IPS DF 6.9 (cell line): Measurements from ENCODE around the gene NUFIP1.
A peak's percentile ranks its signal among the peaks of the same experiment; 100 is the strongest.

Experiments used
- DNase-seq: peaks from one replicate; pipeline ENCODE4 v3.0.0-alpha.2; 2013; ENCODE audit warnings: low read depth, low spot score
- H3K27ac ChIP-seq: one replicate; pipeline ENCODE4 v1.5.1; 2013; ENCODE audit warnings: low read length, control low read depth
- H3K27me3 ChIP-seq: 2 replicates; pipeline ENCODE4 v1.6.1; 2013; ENCODE audit warnings: mild to moderate bottlenecking, low read length; ENCODE audit not compliant: control insufficient read depth, insufficient read depth
- H3K36me3 ChIP-seq: 2 replicates; pipeline ENCODE4 v1.6.1; 2013; ENCODE audit warnings: low read length; ENCODE audit not compliant: control insufficient read depth, insufficient read depth
- H3K4me1 ChIP-seq: 2 replicates; pipeline ENCODE4 v1.6.1; 2013; ENCODE audit warnings: low read length; ENCODE audit not compliant: control insufficient read depth, insufficient read depth
- H3K4me3 ChIP-seq: 2 replicates; pipeline ENCODE4 v1.5.1; 2013; ENCODE audit warnings: mild to moderate bottlenecking, low read length
- H3K9me3 ChIP-seq: 2 replicates; pipeline ENCODE4 v1.6.1; 2013; ENCODE audit warnings: low read length, inconsistent platforms; ENCODE audit not compliant: control insufficient read depth, insufficient read depth
- WGBS: extraction: QIAGEN DNeasy Blood & Tissue Kit; methylation state at CpG from one replicate; pipeline ENCODE4 v1.1.7; 2013; ENCODE audit warnings: mixed read lengths, missing lambda C conversion rate; ENCODE audit not compliant: insufficient read length, insufficient coverage; 5-methylcytosine and 5-hydroxymethylcytosine counted together

The NUFIP1 gene

DNA sequence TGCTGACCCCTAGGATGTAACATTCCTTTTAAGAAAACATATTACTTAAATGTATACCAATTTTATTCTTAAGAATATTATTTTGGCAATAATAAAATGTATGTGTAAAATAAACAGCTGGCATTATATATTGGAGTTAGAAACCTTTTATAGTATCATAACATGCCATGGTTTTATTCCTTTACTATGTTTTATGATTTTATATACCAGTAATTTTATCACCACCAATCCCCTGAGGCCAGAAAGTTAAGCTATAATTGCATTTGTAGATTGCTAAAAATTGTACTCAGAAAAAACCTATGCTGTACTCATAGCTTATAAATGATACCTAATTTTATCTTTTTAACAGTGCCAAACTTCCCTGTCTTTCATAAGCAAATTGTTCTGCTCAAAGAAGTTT, 18.0 kb upstream of the NUFIP1 start:
- no peak for DNase-seq
- Histone ChIP-seq H3K36me3 (no peaks in the 10 kb centered on the region; the same call in 1 of the 2 replicates), H3K27ac (no peak overlapping the region), H3K27me3 (no peaks in the 10 kb centered on the region), H3K4me3 (no peak overlapping the region), H3K4me1 (no peaks in the 10 kb centered on the region), H3K9me3 (no peaks in the 10 kb centered on the region)

DNA sequence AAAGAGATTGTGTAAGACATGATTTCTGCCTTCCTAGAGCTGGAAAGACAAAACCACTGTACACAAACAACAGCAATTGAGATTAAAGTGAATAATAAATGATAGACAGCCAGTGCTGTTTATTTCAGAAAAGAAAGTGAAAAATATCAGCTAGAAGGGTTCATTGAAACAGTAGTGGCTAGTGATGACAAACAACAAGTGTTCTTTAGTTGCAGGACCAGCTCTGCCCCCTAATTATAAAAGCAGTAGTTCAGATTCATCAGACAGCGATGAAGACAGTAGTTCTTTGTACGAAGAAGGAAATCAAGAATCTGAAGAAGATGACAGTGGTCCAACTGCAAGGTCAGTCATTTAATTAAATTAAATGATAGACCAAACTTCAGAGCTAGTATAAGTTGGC, 14.8 kb upstream of the NUFIP1 start:
- Histone ChIP-seq H3K27ac (no peak overlapping the region), H3K9me3 (no peaks in the 10 kb centered on the region), H3K27me3 (no peaks in the 10 kb centered on the region), H3K36me3 (no peaks in the 10 kb centered on the region; the same call in 1 of the 2 replicates), H3K4me1 (no peaks in the 10 kb centered on the region), H3K4me3 (no peak overlapping the region)
- no peak for DNase-seq
- WGBS = no CpG with 5 or more reads among the region's 2 CpGs

DNA sequence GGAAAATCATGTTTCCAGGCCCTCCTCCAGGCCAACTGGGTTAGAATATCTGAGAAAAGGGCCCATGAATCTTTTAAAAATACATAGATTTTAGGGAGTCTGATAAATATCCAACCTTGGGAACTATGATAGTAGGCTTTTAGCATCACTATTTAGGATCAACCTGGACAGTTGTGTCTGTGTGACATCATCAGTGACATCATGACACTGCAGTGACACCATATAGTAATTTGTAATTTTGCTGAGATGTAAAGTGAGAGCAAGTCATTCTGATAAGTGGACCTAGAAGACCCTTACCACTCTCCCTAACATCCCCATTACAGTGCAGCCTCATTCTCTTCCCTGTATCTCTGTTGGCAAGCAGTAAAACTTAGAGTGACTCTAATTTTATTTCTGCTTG, 14.1 kb upstream of the NUFIP1 start:
- no peaks in the 10 kb centered on the region; the same call in 1 of the 2 replicates for H3K36me3 ChIP-seq
- H3K4me3 ChIP-seq = no peak overlapping the region
- H3K27ac ChIP-seq = no peak overlapping the region
- H3K9me3 ChIP-seq = no peaks in the 10 kb centered on the region
- no peak for DNase-seq
- H3K27me3 ChIP-seq = no peaks in the 10 kb centered on the region
- H3K4me1 ChIP-seq = no peaks in the 10 kb centered on the region

DNA sequence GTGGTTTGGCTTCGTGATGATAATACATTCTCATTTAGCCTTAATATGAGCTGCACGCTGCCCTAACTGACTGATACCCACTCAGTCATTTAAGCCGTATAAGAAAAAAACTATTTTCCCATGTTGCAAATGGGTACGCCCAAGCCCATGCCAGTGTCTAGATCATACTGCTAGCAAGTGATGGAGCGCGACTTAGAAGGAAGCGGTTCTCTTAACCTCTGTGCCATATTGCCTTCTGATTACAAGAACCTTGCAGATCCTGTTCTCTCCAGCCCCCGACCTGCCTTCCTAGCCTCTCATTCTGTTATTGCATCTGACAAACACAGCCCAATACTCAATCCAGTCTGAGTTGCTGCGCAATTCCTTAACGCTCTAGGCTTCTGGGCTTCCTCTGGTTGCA, 670 bp upstream of the NUFIP1 start:
- H3K27ac ChIP-seq = no peak overlapping the region
- WGBS = no CpG with 5 or more reads among the region's 10 CpGs
- DNase-seq = no peak

DNA sequence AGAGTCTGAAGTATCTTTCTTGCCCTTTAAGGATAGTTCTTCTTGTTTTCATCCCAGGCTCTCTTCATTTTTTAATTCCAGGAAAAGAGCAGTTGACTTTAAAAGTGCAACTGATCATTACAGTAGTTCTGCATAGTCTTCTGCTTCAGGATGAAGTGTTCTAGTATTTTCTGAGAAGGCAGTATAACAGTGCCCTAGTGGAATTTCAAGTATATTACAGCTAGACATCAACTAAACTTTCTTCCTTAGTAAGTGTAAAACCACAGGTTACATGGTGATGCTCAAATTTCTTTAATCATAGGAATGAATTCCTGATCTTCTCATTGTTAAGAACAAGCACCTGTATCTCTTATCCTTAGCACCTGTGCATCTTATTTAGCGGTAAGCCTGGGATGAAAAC, 10.9 kb downstream of the NUFIP1 start:
- DNase-seq = no peak
- peaks cover 11% of the 10 kb centered on the region; the same call in 1 of the 2 replicates for H3K36me3 ChIP-seq
- H3K4me3 ChIP-seq = no peak overlapping the region
- WGBS = no CpG with 5 or more reads among the region's 1 CpG
- no peak overlapping the region for H3K27ac ChIP-seq
- H3K9me3 ChIP-seq = no peaks in the 10 kb centered on the region
- no peaks in the 10 kb centered on the region for H3K4me1 ChIP-seq
- no peaks in the 10 kb centered on the region for H3K27me3 ChIP-seq

More for the DNA sequence above, 670 bp upstream of the NUFIP1 start:
- Histone ChIP-seq H3K4me1 (0 out of 2 replicates have a peak, but pooled peaks cover 1% of the 10 kb centered on the region), H3K27me3 (no peaks in the 10 kb centered on the region), H3K4me3 (peak overlapping the region; percentile 96), H3K9me3 (no peaks in the 10 kb centered on the region), H3K36me3 (no peaks in the 10 kb centered on the region; the same call in 1 of the 2 replicates)

DNA sequence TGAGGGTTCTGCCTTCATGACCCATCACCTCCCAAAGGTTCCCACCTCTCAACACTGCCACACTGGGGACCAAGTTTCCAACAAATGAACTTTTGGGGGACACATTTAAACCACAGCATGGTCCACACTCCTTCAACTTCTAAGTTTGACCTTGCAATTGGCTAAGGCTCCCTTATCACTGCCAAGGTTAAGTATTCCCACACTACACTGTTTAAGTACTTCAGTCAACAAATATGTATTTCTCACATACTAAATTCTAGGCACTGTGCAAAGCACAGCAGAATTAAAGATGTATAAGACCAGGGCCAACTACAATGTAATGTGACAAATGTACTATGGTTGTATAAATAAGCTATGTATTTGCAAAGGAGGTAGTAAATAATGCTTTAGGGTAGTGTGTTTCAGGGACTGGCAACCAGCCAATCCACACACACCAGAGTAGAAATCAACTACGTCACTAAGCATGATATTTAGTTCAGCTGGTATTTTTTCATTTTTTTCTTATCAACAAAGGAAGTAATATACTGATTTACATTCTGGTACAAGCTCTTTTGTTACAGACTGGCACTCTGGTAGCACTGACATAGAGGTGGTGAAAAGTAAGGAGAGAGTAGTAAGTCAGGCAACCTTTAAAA, 12.2 kb downstream of the NUFIP1 start:
- H3K4me3 ChIP-seq = no peak overlapping the region
- DNase-seq = no peak
- no peak overlapping the region for H3K27ac ChIP-seq
- H3K9me3 ChIP-seq = no peaks in the 10 kb centered on the region
- no CpG with 5 or more reads among the region's 1 CpG for WGBS
- peaks cover 11% of the 10 kb centered on the region; the same call in 1 of the 2 replicates for H3K36me3 ChIP-seq
- no peaks in the 10 kb centered on the region for H3K27me3 ChIP-seq
- no peaks in the 10 kb centered on the region for H3K4me1 ChIP-seq

DNA sequence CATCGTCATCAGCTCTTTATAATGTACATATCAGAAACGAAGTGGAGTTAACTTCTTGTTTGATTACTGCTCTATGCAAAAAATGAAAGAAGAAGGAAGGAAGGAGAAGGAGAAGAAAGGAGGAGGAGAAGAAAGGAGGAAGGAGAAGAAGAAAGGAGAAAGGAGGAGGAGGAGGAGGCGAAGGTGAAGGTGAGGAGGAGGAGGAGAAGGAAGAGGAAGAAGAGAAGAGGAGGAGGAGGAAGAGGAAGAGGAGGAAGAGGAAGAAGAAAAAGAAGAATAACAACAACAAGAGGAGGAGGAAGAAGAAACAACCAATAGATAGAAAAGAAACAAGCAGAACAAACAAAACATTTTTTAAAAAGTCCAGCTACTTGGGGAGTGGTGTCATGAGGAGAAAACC, 13.1 kb downstream of the NUFIP1 start:
- H3K27me3 ChIP-seq = no peaks in the 10 kb centered on the region; the same call in 1 of the 2 replicates
- no peak overlapping the region for H3K27ac ChIP-seq
- H3K36me3 ChIP-seq = peaks cover 11% of the 10 kb centered on the region; the same call in 1 of the 2 replicates
- no peaks in the 10 kb centered on the region for H3K9me3 ChIP-seq
- no peak overlapping the region for H3K4me3 ChIP-seq
- WGBS = 91% methylated on average over 1 of the region's 3 CpGs
- no peak for DNase-seq
- H3K4me1 ChIP-seq = no peaks in the 10 kb centered on the region

DNA sequence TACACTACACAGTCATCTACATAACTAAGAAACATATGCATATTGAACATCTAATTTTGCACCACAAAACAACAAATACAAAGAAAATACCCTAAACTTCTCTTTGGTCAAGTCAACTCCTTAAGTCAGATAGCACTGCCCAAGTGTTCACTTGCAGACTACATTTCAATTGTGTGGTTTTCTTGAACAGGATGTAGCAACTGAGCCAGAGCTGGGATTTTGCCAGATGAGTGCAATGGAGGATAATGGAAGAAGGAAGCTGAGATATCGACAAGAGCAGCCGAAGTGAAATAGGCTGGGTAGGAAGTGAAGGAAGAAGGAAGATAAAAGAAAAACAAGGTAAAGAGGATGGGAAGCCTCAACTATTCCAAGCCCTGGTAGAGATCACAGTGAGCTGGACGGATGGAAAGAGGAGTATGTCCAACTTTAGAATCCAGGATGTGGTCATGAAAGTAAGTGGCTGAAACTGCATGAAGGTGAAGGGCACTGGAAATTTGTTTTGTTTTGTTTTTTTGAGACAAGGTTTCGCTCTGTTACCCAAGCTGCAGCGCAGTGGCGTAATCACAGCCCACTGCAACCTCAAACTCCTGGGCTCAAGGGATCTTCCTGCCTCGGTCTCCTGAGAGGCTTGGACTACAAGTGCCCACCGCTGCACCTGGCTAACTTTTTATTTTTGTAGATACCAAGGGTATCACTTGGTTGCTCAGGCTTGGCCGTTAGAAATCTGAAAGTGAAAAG, 15.0 kb downstream of the NUFIP1 start:
- H3K27me3 ChIP-seq = no peaks in the 10 kb centered on the region; the same call in 1 of the 2 replicates
- H3K9me3 ChIP-seq = no peaks in the 10 kb centered on the region
- no peak overlapping the region for H3K4me3 ChIP-seq
- WGBS = no CpG with 5 or more reads among the region's 9 CpGs
- H3K27ac ChIP-seq = no peak overlapping the region
- peaks cover 9% of the 10 kb centered on the region; the same call in 1 of the 2 replicates for H3K36me3 ChIP-seq
- H3K4me1 ChIP-seq = no peaks in the 10 kb centered on the region
- DNase-seq = no peak

DNA sequence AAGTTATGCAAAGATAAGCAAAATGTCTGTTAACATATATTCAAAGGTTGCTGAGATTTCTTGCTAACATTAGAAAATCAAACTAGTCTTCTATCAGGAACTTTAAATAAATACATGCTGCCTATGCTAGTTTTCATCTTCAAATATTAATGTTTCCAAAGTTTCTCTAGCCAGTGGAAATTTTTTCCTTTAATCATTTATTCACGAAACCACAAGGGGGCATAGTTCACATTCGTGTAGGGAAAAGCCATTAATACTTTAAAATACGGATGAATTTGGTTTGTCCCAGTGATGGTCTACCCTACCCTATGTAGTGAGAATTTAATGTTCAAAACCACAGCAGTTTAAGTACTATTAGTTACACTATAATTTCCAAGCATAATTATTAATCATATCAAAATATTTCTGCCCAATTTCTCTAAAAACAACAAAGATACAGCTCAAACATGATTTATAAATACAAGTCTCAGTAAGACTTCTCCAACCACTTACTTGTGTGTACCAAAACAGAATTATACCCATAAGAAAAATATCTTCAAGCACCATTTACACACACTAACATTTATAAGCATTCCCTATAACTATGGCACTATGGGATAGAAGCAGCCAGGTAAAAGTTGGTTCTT, 16.2 kb downstream of the NUFIP1 start:
- H3K36me3 ChIP-seq = peaks cover 6% of the 10 kb centered on the region; the same call in 1 of the 2 replicates
- no peaks in the 10 kb centered on the region for H3K4me1 ChIP-seq
- no peaks in the 10 kb centered on the region; the same call in 1 of the 2 replicates for H3K27me3 ChIP-seq
- no peaks in the 10 kb centered on the region for H3K9me3 ChIP-seq
- no CpG with 5 or more reads among the region's 3 CpGs for WGBS
- H3K27ac ChIP-seq = no peak overlapping the region
- H3K4me3 ChIP-seq = no peak overlapping the region
- DNase-seq = no peak

DNA sequence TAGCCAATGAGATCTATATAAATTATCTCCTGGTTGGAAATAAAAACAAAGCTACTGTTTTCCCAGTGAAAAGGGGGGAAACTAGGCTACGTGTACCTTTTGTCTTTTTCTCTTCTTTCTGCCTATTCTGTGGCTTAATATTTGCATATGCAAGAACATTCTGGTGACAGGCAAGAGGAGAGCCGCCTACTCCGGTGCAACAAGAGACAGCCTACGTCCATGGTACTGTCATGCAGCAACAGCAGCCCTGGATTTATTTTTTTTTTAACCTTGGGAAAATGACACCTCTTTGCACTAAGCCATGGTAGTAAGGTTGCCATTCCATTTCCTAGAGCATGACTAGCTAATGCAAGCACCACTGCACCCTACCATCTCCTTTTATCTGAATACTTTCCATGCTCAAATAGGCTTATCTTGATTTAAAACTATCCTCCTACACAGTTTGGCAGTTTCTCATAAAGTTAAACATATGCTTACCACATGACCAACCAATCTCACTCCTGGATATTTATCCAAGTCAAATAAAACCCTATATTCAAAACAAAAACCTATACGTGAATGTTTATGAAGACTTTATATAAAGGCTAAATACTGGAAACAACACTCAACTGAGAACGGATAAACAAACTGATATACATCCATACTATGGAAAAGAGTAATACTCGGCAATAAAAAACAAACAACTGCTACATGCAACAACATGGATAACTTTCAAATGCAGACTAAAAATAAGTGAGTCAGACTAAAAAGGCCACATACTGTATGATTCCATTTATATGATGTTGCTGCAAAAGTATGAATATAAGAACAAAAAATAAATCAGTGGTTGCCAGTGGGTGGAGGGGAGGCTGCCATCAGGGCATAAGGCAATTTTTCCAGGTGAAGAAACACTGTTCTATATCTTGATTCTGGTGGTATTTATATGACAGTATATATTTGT, 17.3 kb downstream of the NUFIP1 start:
- Histone ChIP-seq H3K36me3 (peaks cover 3% of the 10 kb centered on the region; the same call in 1 of the 2 replicates), H3K27me3 (no peaks in the 10 kb centered on the region; the same call in 1 of the 2 replicates), H3K9me3 (no peaks in the 10 kb centered on the region), H3K27ac (no peak overlapping the region), H3K4me3 (no peak overlapping the region), H3K4me1 (no peaks in the 10 kb centered on the region)
- DNase-seq = no peak
- 100% methylated on average over 1 of the region's 7 CpGs for WGBS
